ENCODE measurements around the gene FAM174C.

The FAM174C gene

DNA sequence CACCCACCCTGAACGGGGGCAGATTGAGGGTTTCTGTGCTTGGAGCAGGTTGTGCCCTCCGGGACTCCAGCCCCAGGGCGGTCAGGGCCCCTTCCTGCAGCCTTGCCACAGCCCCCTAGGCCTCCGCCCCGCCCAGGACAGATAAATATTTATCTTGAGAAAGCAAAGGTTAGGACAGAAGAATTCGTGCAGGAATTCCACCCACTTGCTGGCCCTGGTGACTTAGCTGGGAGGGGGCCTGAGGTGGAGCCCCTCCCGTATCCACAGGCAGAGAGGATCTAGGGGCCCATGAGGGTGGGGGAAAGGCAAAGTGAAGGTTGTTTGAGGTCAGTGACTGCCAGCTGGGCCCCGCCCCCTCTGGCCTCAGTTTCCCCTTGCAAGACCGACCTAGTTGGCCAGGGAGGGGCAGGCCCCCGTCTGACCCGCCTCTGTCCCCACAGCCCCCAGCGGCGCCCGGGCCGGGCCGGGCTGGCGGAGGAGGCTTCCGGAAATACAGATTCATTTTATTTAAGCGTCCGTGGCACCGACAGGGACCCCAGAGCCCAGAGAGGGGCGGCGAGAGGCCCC is 21.7 kb upstream of the FAM174C start:
- H3K9me3 ChIP-seq (ENCODE audit: low read length) = no peaks in the 10 kb centered on the region
- TF ChIP-seq, protein P1, sequence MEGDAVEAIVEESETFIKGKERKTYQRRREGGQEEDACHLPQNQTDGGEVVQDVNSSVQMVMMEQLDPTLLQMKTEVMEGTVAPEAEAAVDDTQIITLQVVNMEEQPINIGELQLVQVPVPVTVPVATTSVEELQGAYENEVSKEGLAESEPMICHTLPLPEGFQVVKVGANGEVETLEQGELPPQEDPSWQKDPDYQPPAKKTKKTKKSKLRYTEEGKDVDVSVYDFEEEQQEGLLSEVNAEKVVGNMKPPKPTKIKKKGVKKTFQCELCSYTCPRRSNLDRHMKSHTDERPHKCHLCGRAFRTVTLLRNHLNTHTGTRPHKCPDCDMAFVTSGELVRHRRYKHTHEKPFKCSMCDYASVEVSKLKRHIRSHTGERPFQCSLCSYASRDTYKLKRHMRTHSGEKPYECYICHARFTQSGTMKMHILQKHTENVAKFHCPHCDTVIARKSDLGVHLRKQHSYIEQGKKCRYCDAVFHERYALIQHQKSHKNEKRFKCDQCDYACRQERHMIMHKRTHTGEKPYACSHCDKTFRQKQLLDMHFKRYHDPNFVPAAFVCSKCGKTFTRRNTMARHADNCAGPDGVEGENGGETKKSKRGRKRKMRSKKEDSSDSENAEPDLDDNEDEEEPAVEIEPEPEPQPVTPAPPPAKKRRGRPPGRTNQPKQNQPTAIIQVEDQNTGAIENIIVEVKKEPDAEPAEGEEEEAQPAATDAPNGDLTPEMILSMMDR (IDR thresholded peaks at IDR 0.05; ENCODE audit: low read length) = no peak
- no peak for TF ChIP-seq EZH2 (IDR thresholded peaks at IDR 0.05; ENCODE audit: borderline replicate concordance, low read length)
- no peaks in the 10 kb centered on the region for H3F3A ChIP-seq (ENCODE audit: insufficient read depth, low read length)
- no peaks in the 10 kb centered on the region for H3K79me2 ChIP-seq (ENCODE audit: insufficient read depth, low read length)
- peaks cover 52% of the 10 kb centered on the region for H3K36me3 ChIP-seq (ENCODE audit: insufficient read depth, low read length)
- H3K27me3 ChIP-seq (ENCODE audit: insufficient read depth, low read length) = no peaks in the 10 kb centered on the region
- peak overlapping the region; percentile 85; the same call in 1 of the 2 replicates for H3K4me2 ChIP-seq (ENCODE audit: low read length)
- H3K4me3 ChIP-seq (ENCODE audit: low read depth, low read length, poor library complexity, severe bottlenecking) = peak overlapping the region; percentile 76
- no peaks in the 10 kb centered on the region for H4K20me1 ChIP-seq (ENCODE audit: insufficient read depth, low read length)
- H3K9me2 ChIP-seq (ENCODE audit: low read depth, low read length) = no peaks in the 10 kb centered on the region
- peak overlapping the region; percentile 91; the same call in 1 of the 2 replicates for H3K9ac ChIP-seq (ENCODE audit: low read length)
- H2AFZ ChIP-seq (ENCODE audit: low read length) = no peak overlapping the region
- peak overlapping the region; percentile 95 for H3K27ac ChIP-seq (ENCODE audit: low read depth, low read length, poor library complexity, severe bottlenecking)
- peaks cover 35% of the 10 kb centered on the region for H3K4me1 ChIP-seq (ENCODE audit: insufficient read depth, low read length, severe bottlenecking)

DNA sequence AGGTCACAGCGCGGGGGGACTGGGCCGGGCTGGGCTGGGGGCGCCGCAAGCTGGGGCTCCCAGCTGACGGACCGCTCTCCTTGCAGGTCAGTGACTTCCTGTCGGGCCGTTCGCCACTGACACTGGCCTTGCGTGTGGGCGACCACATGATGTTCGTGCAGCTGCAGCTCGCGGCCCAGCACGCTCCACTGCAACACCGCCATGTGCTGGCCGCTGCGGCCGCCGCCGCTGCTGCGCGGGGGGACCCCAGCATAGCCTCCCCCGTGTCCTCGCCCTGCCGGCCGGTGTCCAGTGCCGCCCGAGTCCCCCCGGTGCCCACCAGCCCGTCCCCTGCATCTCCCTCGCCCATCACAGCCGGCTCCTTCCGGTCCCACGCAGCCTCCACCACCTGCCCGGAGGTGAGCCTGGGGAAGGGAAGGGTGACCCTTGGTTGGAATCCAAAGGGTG is 21.2 kb upstream of the FAM174C start:
- TF ChIP-seq, protein P1 (IDR thresholded peaks at IDR 0.05; ENCODE audit: low read length) = no peak
- no peak for TF ChIP-seq EZH2 (IDR thresholded peaks at IDR 0.05; ENCODE audit: borderline replicate concordance, low read length)
- Histone ChIP-seq H3K79me2 (ENCODE audit: insufficient read depth, low read length) (no peaks in the 10 kb centered on the region), H4K20me1 (ENCODE audit: insufficient read depth, low read length) (no peaks in the 10 kb centered on the region), H3K27me3 (ENCODE audit: insufficient read depth, low read length) (no peaks in the 10 kb centered on the region), H3K36me3 (ENCODE audit: insufficient read depth, low read length) (peaks cover 52% of the 10 kb centered on the region), H3K4me2 (ENCODE audit: low read length) (no peak overlapping the region), H3K9me2 (ENCODE audit: low read depth, low read length) (no peaks in the 10 kb centered on the region), H3K4me3 (ENCODE audit: low read depth, low read length, poor library complexity, severe bottlenecking) (no peak overlapping the region), H3K4me1 (ENCODE audit: insufficient read depth, low read length, severe bottlenecking) (peaks cover 40% of the 10 kb centered on the region), H3K9ac (ENCODE audit: low read length) (no peak overlapping the region), H3F3A (ENCODE audit: insufficient read depth, low read length) (no peaks in the 10 kb centered on the region), H2AFZ (ENCODE audit: low read length) (no peak overlapping the region), H3K9me3 (ENCODE audit: low read length) (no peaks in the 10 kb centered on the region), H3K27ac (ENCODE audit: low read depth, low read length, poor library complexity, severe bottlenecking) (no peak overlapping the region)

DNA sequence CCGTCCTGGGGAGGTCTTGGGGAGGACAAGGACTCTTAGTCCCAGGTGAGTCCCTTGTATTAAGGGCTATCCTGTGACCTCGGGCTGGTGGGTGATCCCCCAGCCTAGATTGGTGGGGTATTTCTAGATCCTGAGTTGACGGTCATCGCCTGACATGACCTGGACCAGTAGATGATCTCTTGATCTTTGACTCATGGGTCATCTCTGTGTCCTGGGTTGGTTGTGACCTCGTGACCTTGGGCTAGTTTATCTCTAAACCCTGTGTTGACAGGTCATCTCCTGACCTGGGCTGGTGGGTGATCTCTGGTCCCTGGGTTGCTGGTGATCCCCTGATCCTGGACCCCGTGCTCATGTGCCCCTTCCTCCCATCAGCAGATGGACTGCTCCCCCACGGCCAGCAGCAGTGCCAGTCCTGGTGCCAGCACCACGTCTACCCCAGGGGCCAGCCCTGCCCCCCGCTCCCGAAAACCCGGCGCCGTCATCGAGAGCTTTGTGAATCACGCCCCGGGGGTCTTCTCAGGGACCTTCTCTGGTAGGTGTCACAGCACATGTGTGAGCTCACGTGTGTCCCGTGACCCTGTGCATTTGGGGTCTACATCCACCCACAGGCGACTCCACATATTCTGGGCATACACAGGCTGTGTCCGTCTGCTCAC is 20.7 kb upstream of the FAM174C start:
- Histone ChIP-seq H3K4me1 (ENCODE audit: insufficient read depth, low read length, severe bottlenecking) (peaks cover 46% of the 10 kb centered on the region), H3K36me3 (ENCODE audit: insufficient read depth, low read length) (peaks cover 52% of the 10 kb centered on the region)

More for the DNA sequence above, 20.7 kb upstream of the FAM174C start:
- no peak overlapping the region for H3K4me3 ChIP-seq (ENCODE audit: low read depth, low read length, poor library complexity, severe bottlenecking)
- no peak overlapping the region for H3K9ac ChIP-seq (ENCODE audit: low read length)
- H3K27me3 ChIP-seq (ENCODE audit: insufficient read depth, low read length) = no peaks in the 10 kb centered on the region
- H2AFZ ChIP-seq (ENCODE audit: low read length) = no peak overlapping the region
- no peak overlapping the region for H3K4me2 ChIP-seq (ENCODE audit: low read length)
- no peak overlapping the region for H3K27ac ChIP-seq (ENCODE audit: low read depth, low read length, poor library complexity, severe bottlenecking)
- no peaks in the 10 kb centered on the region for H3K79me2 ChIP-seq (ENCODE audit: insufficient read depth, low read length)
- H3K9me2 ChIP-seq (ENCODE audit: low read depth, low read length) = no peaks in the 10 kb centered on the region
- H4K20me1 ChIP-seq (ENCODE audit: insufficient read depth, low read length) = no peaks in the 10 kb centered on the region
- no peak for TF ChIP-seq EZH2 (IDR thresholded peaks at IDR 0.05; ENCODE audit: borderline replicate concordance, low read length)
- TF ChIP-seq, protein P1 (IDR thresholded peaks at IDR 0.05; ENCODE audit: low read length) = no peak
- H3K9me3 ChIP-seq (ENCODE audit: low read length) = no peaks in the 10 kb centered on the region
- H3F3A ChIP-seq (ENCODE audit: insufficient read depth, low read length) = peaks cover 2% of the 10 kb centered on the region; the same call in 1 of the 2 replicates

All from OCI-LY1 (cell line).